ENCODE measurements around the gene CCL22.
"Not testable (repeated sequence)": the region's sequence is repeated elsewhere in the genome, so short reads cannot be mapped to it uniquely, and the experiment has no call there.

CCL22 gene

DNA sequence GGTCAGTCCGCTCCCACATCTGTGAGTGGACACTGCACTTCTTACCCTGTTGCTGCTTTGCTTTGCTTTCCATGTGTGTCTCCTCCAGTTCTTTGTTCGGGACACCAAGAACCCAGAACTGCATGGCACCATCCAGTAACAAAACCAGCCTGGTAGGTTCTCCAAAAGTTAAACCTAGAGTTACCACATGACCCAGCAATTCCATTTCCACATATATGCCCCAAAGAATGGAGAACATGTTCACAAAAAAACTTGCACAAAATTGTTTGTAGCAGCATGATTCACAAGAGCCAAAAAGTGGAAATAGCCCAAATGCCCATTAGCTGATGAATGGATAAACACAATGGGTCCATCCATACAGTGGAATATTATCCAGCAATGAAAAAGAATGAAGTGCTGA is 10.3 kb upstream of the CCL22 start:
- DNase-seq = no peak

DNA sequence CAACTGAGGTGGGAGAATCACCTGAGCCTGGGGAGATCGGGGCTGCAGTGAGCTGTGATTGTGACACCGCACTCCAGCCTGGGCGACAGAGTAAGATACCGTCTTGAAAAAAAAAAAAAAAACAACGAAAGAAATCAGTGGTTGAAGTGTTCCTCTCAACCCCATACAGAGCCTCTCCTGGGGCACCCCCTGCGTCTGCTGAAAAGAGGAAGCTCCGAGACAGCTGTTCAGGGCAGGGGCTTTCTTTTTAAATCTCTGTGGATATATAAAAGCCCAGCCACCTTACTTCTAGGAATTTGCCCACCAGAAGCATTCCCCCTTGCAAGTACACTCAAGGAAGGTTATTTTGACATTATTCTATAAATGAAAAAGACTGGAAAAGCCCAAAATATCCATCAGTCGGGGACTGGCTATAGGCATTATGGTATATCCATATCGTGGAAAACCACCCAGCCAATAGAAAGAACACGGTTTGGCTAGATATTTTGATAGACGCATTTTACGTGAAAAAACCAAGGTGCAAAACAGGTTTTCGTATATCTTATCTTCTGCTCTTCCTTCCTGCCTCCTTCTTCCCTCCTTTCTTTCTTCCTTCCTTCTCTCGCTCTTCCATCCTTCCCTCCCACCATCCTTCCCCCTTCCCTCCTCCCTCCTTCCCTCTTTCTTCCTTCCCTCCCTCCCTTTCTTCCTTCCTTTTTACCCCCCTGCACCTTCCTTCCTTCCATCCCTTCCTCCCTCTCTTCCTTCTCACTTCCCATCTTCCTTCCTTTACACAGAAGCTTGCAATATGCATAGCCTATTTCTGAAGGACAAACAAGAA is 9.2 kb upstream of the CCL22 start:
- no peak for DNase-seq

DNA sequence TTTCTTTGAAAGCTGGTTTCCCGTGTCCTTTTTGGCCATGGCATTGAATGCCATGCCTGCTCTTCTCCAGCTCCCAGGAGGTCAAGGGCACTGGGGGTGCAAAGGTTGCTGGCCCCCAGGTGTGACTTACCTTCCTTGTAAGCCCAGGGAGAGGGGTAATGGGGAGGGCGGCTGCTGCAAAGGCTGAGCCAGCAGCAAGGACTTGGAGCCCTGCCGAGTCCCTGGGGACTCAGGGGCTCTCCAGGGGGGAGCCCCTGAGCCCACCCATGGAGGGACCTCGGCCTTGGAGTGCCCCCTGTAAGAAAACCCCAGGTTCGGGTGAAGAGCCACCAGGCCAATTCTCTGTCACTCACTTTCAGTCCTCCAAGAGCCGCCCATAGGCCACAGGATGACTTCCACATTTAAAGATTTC is 5.9 kb upstream of the CCL22 start:
- no peak for DNase-seq

DNA sequence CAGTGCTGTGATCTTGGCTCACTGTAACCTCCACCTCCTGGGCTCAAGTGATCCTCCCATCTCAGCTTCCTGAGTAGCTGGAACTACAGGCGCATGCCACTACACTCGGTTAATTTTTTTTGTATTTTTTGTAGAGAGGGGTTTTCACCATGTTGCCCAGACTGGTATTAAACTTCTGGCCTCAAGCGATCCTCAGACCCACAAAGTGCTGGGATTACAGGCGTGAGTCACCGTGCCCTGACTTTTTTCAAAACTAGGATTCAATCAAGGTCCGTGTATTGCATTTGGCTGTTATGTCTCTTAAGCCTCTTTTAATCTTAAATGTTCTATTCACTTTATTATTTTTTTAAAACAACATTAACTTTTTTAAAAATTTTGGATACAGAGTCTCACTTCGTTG is 4.3 kb upstream of the CCL22 start:
- no peak for DNase-seq

DNA sequence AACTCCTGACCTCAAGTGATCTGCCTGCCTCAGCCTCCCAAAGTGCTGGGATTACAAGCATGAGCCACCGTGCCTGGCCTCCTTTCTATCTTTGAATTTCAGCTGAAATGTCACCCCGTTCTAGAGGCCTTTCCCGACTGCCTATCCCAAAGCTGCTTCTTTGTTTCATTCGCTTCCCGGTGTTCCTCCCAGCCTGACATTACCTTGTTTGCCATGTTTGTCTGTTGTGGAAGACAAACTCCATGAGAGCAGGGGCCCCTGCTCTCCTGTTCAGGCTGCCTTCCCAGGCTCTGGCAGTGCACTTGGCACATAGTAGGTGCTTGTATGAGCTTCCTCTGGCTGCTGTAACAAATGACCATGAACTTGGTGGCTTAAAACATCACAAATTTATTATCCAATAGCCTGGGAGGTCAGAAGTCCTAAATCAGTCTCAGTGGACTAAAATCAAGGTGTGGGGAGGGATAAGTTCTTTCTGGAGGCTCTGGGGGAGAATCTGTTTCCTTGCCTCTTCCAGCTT is 2.6 kb upstream of the CCL22 start:
- no peak for DNase-seq

DNA sequence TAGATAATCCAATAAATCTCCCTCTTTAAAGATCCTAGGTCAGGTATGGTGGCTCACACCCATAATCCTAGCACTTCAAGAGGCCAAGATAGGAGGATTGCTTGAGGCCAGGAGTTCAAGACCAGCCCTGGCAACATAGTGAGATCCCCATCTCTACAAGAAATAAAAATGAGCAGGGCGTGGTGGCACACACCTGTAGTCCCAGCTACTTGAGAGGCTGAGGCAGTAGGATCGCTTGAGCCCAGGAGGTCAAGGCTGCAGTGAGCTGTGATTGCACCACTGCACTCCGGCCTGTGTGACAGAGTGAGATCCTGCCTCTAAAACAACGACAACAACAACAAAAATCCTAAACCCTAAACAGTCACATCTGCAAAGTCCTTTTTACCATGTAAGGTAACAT is 2.0 kb upstream of the CCL22 start:
- DNase-seq = no peak

DNA sequence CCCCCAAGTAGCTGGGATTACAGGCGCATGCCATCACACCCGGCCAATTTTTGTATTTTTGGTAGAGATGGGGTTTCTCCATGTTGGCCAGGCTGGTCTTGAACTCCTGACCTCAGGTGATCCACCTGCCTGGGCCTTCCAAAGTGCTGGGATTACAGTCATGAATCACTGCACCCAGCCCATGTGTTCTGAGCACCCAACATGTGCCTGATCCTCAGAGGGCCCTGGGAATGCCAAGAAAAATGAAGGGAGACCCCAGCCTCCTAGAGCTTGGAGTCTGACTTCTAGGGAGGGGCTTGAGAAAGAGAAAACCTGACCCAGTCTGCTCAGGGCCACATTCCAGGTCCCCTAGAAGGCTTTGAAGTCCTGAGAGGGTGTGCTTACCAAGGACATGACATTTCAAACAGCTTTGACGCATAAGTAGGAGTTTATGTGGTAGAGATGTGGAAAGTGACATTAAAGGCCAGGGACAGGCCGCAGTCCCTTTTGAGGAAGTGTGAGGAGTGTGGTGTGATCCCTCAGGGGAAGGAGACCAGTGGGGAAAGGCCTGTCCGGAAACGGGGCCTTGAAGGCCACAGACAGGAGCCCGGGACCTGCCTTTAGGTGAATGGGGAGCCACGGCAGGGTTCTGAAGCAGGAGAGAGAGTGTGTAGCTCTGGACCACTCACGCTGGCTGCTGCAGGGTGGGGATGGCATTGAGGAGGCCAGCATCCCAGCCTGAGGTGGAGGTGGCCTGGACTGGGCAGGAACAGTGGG is 1.1 kb upstream of the CCL22 start:
- no peak for DNase-seq

DNA sequence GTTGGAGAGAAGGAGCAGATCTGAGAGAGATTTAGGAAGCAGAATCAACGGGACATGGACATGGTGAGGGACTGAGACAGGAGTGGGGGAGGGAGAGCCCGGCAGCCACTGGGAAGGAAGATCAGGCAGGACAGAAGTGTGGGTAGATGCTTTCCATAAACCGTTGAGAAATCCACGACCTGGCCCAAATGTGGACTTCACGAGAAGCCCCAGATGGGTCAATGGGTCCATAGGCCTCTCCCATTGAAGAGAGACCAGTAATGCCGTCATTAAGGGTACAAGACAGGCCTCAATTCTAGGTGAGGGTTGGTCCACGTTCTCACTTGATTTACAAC is 530 bp upstream of the CCL22 start:
- DNase-seq = no peak

DNA sequence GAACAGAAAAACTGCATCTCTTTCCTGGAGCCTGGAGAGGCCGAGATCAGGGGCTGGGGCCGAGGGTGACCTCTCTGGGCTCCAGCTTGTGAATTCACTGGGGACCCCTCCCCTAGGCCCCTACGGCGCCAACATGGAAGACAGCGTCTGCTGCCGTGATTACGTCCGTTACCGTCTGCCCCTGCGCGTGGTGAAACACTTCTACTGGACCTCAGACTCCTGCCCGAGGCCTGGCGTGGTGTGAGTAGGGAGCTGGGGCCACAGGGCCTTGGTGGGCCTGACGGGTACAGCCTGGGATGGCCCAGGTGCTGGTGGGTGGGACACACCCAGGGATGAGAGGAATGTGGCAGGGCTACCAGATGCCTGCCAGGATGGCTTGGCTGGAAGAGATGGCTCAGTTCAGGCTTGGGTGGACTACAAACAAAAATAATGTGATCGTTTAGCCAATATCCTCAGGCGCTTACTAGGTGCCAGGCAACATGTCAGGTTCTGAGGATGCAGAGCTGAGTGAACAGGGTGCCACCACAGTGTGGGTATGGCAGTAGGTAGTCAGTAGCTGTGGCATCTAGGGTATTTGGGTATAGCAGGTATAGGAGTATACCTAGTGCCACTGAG is 1.8 kb downstream of the CCL22 start:
- no peak for DNase-seq

DNA sequence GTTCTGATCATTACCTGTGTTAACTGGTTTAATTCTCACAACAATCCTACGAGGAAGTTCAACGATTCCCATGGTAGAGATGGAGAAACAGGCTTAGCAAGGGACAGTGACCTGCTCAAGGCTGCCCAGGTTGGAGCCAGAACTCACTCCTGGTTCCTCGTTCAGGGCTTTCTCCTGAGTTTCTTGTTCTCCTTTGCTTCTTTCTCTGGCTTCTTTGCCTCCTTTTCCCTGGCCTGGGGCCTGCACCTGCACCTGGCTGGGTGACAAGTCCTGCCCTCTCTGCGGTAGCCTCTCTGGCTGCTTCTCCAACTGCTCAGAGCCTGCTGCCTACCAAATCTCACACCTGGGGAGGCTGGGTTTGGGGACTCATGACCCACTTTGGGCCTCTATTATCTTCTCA is 2.8 kb downstream of the CCL22 start:
- no peak for DNase-seq

DNA sequence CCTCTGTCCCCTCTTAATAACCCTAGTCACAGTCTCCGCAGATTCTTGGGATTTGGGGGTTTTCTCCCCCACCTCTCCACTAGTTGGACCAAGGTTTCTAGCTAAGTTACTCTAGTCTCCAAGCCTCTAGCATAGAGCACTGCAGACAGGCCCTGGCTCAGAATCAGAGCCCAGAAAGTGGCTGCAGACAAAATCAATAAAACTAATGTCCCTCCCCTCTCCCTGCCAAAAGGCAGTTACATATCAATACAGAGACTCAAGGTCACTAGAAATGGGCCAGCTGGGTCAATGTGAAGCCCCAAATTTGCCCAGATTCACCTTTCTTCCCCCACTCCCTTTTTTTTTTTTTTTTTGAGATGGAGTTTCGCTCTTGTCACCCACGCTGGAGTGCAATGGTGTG is 5.6 kb downstream of the CCL22 start:
- DNase-seq = no peak

DNA sequence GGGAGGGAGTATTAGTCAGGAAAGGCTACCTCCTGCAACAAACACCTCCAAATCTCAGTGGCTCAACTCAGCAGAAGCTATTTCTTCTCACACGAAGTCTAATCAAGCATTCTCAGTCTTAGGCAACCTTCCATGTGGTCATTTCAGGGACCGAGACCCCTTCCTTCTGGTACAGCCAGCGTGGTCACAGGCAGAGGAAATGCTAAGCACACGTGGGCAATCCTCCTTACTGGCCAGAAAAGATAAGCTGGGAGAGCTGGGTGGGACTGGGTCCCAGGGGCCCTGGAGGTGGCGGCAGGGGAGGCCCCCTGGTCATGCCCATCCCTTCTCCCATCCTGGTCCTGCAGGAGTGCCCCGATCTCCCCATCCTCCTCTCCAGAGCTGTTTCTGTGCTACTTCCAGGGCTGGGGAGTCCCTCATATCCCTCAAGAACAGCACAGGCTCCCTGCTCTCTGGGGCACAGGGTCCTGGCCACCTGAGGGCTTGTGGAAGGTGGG is 8.0 kb downstream of the CCL22 start:
- no peak for DNase-seq

DNA sequence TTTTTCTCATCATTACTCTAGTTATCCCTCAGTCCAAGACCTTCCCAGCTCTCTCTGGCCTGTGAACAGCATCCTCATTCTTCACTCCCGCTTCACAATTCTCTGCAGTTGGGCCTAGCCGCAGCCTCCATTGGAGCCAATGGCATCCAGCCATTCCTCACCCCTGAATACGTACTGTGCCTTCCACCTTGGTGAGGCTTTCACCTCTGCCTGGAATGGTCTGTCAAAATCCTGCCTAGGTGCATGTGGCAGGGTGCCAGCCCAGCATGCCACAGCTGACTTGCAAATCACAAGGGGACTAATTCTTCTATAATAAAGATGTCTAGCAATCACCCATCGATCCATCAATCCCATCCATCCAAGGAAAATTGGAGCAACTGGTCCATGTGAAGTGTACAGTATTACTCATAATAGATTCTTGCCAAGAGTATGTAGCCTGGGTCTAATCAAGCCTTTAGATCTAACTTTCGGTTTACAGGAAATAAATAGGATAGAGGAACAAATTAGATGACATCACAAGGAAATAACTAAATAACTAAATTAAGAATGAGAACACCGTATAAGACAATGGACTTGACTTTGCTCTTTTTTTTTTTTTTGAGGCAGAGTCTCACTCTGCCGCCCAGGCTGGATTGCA is 8.7 kb downstream of the CCL22 start:
- no peak for DNase-seq

DNA sequence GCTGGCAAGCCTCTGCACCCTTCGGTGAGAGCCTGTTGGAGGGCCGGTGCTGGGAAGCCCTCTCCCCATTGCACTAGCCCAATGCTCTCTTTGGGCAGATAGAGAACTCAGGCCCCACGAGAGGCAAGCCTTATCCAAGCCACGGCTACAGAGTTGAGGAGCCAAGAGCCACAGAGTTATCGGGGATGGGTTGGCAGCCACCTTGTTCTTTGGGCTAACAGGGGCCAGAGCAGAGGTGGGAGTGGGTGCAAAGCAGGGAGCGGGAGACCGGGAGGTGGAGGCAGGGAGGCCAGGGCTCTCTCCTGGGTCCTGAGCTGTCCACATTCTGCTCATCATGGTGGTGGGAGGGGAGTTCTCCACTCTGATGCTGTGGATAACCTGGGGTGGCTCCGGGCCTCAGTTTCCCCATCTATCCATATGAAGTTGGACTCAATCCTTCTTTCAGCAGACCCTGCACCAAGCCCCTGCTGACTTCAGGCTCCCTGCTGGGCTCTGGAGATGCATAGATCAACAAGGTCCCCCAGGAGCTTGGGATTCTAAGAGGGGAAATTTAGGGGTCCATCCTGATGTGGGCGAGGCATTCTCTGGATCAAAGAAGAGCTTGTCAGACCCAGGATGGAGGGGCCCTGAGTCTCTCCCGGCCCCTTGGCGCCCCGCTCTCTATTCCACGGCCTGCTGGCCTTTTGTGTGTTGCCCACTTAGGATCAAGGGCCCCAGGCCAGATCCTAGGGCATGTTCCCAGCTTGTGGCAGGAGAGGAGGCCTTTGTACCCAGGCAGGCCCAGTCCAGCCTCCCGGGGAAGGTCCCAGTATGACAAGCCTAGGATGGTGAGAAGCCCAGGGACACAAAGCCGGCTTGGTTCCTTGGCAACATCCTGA is 13.2 kb downstream of the CCL22 start:
- no peak for DNase-seq

DNA sequence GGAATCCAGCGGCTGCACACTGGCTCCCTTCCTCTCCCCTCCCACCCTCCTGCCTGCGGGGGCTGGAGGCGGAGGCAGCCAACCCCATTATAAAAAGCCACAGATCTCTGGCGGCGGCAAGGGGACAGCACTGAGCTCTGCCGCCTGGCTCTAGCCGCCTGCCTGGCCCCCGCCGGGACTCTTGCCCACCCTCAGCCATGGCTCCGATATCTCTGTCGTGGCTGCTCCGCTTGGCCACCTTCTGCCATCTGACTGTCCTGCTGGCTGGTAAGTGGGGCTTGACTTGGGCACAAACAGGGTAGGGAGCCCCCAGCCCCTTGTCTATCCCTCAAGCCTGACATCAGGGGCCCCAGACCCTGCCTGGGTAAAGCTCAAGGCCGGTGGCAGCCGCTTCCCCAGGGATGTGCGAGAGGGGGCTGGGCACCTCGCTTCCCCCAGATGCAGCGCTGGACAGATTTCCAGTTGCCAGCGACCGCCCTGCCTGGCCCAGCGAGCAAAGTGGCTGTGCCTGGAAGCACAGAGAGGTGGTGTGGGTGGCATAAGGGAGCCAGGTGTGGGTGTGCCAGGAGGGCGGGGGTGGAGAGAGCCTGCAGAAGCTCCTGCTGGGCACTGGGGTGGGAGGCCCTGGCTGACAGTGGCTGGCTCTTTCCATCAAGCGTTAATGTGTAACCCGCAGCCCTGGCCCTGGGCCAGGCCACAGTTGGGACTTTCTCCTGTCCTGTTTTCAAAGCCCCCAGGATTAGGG is 14.0 kb downstream of the CCL22 start, which contains the start of gene CX3CL1:
Gene CX3CL1 (plus strand): TSS at position 119 of the 745 bp plus-strand sequence. CDS start 79 bp downstream, at position 198.
- no peak for DNase-seq

DNA sequence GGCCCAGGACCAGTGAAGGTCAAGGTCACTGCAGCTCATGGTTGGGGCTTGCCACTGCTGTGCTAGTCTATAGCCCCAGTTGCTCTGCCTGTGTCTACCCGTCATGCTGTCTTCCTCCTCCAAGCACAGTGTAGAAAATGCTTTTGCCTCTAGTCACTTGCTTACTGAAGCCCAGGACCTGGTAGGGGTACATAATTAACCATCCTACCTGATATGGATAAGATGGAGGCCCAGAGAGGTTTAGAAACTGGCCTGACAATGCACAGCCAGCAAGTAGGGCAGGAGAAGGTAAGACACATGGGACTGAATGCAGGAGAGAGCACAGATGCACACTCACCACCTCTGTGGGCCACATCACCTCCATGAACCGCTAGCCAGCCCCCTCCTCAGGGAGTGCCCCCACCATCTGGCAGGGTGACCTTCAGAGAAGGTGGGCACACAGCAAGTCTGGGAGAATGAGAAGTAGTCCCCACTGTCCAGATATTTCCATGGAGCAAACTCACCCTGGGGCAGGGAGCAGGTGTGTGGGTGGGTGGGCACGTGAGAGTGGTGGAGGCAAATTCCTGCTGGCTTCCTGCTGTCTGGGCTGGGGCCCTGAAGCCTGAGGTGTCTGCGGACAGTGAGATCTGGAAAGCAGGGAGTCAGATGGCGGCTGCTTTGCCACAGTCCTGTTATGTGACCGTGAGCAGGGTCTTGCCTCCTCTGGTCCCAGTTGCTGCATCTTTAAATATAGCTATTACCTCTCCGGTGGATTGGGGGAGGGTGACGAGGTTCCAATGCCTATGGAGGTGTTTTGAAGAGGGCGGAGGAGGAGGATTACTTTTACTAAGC is 14.7 kb downstream of the CCL22 start:
- no peak for DNase-seq

DNA sequence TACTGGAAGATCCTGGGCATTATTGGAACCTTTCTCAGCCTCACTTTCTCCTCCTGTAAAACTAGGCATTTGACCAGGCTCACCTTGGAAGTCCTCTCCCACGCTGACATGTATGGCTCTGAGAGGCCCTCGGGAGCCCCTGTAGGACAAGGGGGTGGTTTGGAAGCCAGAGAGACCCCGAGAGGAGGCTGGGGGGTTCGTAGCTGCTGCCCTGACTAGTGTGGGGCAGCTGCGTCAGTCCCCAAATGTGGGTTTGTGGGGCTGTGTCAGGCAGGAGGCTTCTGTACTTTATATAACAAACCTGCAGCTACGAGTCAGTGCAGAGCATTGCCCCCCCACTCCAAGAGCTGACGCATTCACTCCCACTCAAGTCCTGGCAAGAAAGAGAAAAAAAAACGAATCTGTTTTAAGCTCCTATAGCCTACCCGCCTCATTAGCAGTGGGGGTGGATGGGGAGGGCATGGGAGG is 15.5 kb downstream of the CCL22 start:
- DNase-seq = no peak

DNA sequence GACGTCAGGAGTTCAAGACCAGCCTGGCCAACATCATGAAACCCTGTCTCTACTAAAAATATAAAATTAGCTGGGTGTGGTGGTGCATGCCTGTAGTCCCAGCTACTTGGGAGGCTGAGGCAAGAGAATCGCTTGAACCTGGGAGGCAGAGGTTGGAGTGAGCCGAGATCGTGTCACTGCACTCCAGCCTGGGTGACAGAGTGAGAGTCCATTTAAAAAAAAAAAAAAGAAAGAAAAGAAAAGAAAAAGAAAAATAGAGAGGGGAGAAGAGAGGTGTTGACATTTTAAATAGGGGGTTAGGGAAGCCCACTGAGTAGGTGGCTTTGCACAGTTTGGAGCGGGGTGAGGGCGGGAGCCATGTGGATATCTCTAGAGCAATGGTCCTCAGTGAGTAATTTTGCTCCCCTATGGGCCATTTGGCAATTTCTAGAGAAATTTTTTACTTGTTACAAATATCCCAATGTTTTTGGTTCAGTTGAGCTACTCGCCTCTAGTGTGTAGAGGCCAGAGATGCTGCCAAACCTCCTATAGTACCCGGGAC is 16.4 kb downstream of the CCL22 start:
- DNase-seq = not testable (repeated sequence)

DNA sequence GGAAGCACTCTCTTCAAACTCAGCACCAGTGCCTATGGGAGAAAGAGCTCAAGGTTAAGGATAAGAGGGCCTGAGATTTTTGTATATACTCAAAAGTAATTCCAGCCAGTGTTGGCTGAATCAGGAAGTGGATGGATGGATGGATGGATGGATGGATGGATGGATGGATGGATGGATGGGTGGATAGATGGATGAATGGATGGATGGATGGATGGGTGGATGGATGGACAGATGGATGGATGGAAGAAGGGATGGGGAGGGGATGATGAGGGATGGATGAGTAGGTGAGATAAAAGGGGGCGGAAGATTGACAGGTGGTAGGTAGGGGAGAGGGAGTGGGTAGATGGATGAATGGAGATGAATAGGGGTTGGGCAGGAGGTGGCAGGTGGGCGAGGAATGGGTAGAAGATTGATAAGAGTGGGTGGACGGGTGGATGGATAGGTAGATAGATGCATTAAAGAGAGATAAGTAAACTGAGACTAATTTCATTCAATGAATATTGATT is 17.8 kb downstream of the CCL22 start:
- DNase-seq = no peak

Data from NCI-H1105 treated with DMSO at 0.1 percent for 48 hours (cell line).